ENCODE results near the gene DNASE1L2. TPM values are rescaled to one million over a fixed set of nuclear protein-coding genes. Genes with fewer than 3 reads are reported as not detected.
"Not testable (repeated sequence)": the region's sequence is repeated elsewhere in the genome, so short reads cannot be mapped to it uniquely, and the experiment has no call there.

DNASE1L2 gene
- polyA plus RNA-seq, 1 donor, result 0.91 TPM

GRCh38 chr16:2257726-2258125, 21.5 kb downstream of the DNASE1L2 start:
- Histone ChIP-seq H3K36me3 (ENCODE audit: control insufficient read depth, insufficient read depth, low read length) (peaks cover 85% of the 10 kb centered on the region), H3K9me3 (ENCODE audit: control insufficient read depth, low read depth, low read length) (no peaks in the 10 kb centered on the region), H3K4me3 (ENCODE audit: low read length) (no peak overlapping the region), H3K4me1 (ENCODE audit: control insufficient read depth, insufficient read depth, low read length) (no peaks in the 10 kb centered on the region), H3K27me3 (ENCODE audit: control insufficient read depth, insufficient read depth, low read length) (no peaks in the 10 kb centered on the region), H3K27ac (ENCODE audit: low read length) (no peak overlapping the region)
- WGBS (ENCODE audit: insufficient coverage, low lambda C conversion rate), result no CpG with 5 or more reads among the region's 6 CpGs
- no peak for DNase-seq

- no CpG with 5 or more reads among the region's 7 CpGs for WGBS (ENCODE audit: insufficient coverage, low lambda C conversion rate)
- not testable (repeated sequence) for H3K9me3 ChIP-seq (ENCODE audit: control insufficient read depth, low read depth, low read length); H3K4me1 ChIP-seq (ENCODE audit: control insufficient read depth, insufficient read depth, low read length); H3K27ac ChIP-seq (ENCODE audit: low read length); DNase-seq; H3K4me3 ChIP-seq (ENCODE audit: low read length); H3K27me3 ChIP-seq (ENCODE audit: control insufficient read depth, insufficient read depth, low read length)
- peaks cover 85% of the 10 kb centered on the region for H3K36me3 ChIP-seq (ENCODE audit: control insufficient read depth, insufficient read depth, low read length)
Observed at GRCh38 chr16:2258530-2258929, 22.3 kb downstream of the DNASE1L2 start.

GRCh38 chr16:2260250-2260649, 24.0 kb downstream of the DNASE1L2 start:
- Histone ChIP-seq H3K4me1 (ENCODE audit: control insufficient read depth, insufficient read depth, low read length) (no peaks in the 10 kb centered on the region), H3K27ac (ENCODE audit: low read length) (no peak overlapping the region), H3K9me3 (ENCODE audit: control insufficient read depth, low read depth, low read length) (no peaks in the 10 kb centered on the region), H3K4me3 (ENCODE audit: low read length) (no peak overlapping the region), H3K36me3 (ENCODE audit: control insufficient read depth, insufficient read depth, low read length) (peaks cover 83% of the 10 kb centered on the region), H3K27me3 (ENCODE audit: control insufficient read depth, insufficient read depth, low read length) (no peaks in the 10 kb centered on the region)
- DNase-seq, result no peak
- 84% methylated on average over 3 of the region's 8 CpGs for WGBS (ENCODE audit: insufficient coverage, low lambda C conversion rate)

GRCh38 chr16:2263026-2263425, 26.8 kb downstream of the DNASE1L2 start:
- H3K27me3 ChIP-seq (ENCODE audit: control insufficient read depth, insufficient read depth, low read length); H3K4me1 ChIP-seq (ENCODE audit: control insufficient read depth, insufficient read depth, low read length); H3K27ac ChIP-seq (ENCODE audit: low read length); H3K9me3 ChIP-seq (ENCODE audit: control insufficient read depth, low read depth, low read length); DNase-seq; H3K4me3 ChIP-seq (ENCODE audit: low read length): not testable (repeated sequence)
- WGBS (ENCODE audit: insufficient coverage, low lambda C conversion rate), result no CpG with 5 or more reads among the region's 14 CpGs
- peaks cover 59% of the 10 kb centered on the region for H3K36me3 ChIP-seq (ENCODE audit: control insufficient read depth, insufficient read depth, low read length)

- not testable (repeated sequence) for H3K27ac ChIP-seq (ENCODE audit: low read length); H3K9me3 ChIP-seq (ENCODE audit: control insufficient read depth, low read depth, low read length); H3K27me3 ChIP-seq (ENCODE audit: control insufficient read depth, insufficient read depth, low read length); DNase-seq
- Histone ChIP-seq H3K4me3 (ENCODE audit: low read length) (peak overlapping the region; percentile 95), H3K4me1 (ENCODE audit: control insufficient read depth, insufficient read depth, low read length) (peaks cover 18% of the 10 kb centered on the region), H3K36me3 (ENCODE audit: control insufficient read depth, insufficient read depth, low read length) (peaks cover 30% of the 10 kb centered on the region)
- WGBS (ENCODE audit: insufficient coverage, low lambda C conversion rate), result no CpG with 5 or more reads among the region's 12 CpGs
Observed at GRCh38 chr16:2266887-2267286, 30.6 kb downstream of the DNASE1L2 start.

GRCh38 chr16:2267505-2267912, 31.3 kb downstream of the DNASE1L2 start:
- H3K27ac ChIP-seq (ENCODE audit: low read length), result peak overlapping the region; percentile 100
- H3K36me3 ChIP-seq (ENCODE audit: control insufficient read depth, insufficient read depth, low read length), result peaks cover 26% of the 10 kb centered on the region
- not testable (repeated sequence) for H3K9me3 ChIP-seq (ENCODE audit: control insufficient read depth, low read depth, low read length); DNase-seq; H3K27me3 ChIP-seq (ENCODE audit: control insufficient read depth, insufficient read depth, low read length)
- peaks cover 18% of the 10 kb centered on the region for H3K4me1 ChIP-seq (ENCODE audit: control insufficient read depth, insufficient read depth, low read length)
- H3K4me3 ChIP-seq (ENCODE audit: low read length), result peak overlapping the region; percentile 95
- WGBS (ENCODE audit: insufficient coverage, low lambda C conversion rate), result no CpG with 5 or more reads among the region's 54 CpGs

- peaks cover 18% of the 10 kb centered on the region for H3K4me1 ChIP-seq (ENCODE audit: control insufficient read depth, insufficient read depth, low read length)
- peaks cover 20% of the 10 kb centered on the region for H3K36me3 ChIP-seq (ENCODE audit: control insufficient read depth, insufficient read depth, low read length)
- peak within 1 kb of the TSS; percentile 100 for H3K27ac ChIP-seq (ENCODE audit: low read length)
- H3K9me3 ChIP-seq (ENCODE audit: control insufficient read depth, low read depth, low read length), result no peaks in the 10 kb centered on the region
- DNase-seq, result peak; percentile 96 to 99
- H3K4me3 ChIP-seq (ENCODE audit: low read length), result peak within 1 kb of the TSS; percentile 95
- no CpG with 5 or more reads among the region's 88 CpGs for WGBS (ENCODE audit: insufficient coverage, low lambda C conversion rate)
- H3K27me3 ChIP-seq (ENCODE audit: control insufficient read depth, insufficient read depth, low read length), result no peaks in the 10 kb centered on the region
Observed at GRCh38 chr16:2267913-2268666, 31.8 kb downstream of the DNASE1L2 start, which contains the start of gene RNPS1. Gene RNPS1, minus strand, starts transcription at chr16:2268126. Its CDS starts 3,483 bp downstream, at chr16:2264643.

- Histone ChIP-seq H3K27ac (ENCODE audit: low read length) (no peak overlapping the region), H3K9me3 (ENCODE audit: control insufficient read depth, low read depth, low read length) (no peaks in the 10 kb centered on the region), H3K4me1 (ENCODE audit: control insufficient read depth, insufficient read depth, low read length) (peaks cover 18% of the 10 kb centered on the region), H3K36me3 (ENCODE audit: control insufficient read depth, insufficient read depth, low read length) (peaks cover 6% of the 10 kb centered on the region), H3K4me3 (ENCODE audit: low read length) (no peak overlapping the region), H3K27me3 (ENCODE audit: control insufficient read depth, insufficient read depth, low read length) (no peaks in the 10 kb centered on the region)
- 80% methylated on average over 1 of the region's 9 CpGs for WGBS (ENCODE audit: insufficient coverage, low lambda C conversion rate)
- DNase-seq, result no peak
Observed at GRCh38 chr16:2270070-2270462, 33.8 kb downstream of the DNASE1L2 start.

- Histone ChIP-seq H3K36me3 (ENCODE audit: control insufficient read depth, insufficient read depth, low read length) (peaks cover 4% of the 10 kb centered on the region), H3K27me3 (ENCODE audit: control insufficient read depth, insufficient read depth, low read length) (peaks cover 4% of the 10 kb centered on the region), H3K4me1 (ENCODE audit: control insufficient read depth, insufficient read depth, low read length) (peaks cover 17% of the 10 kb centered on the region), H3K27ac (ENCODE audit: low read length) (no peak overlapping the region), H3K9me3 (ENCODE audit: control insufficient read depth, low read depth, low read length) (no peaks in the 10 kb centered on the region), H3K4me3 (ENCODE audit: low read length) (no peak overlapping the region)
- no peak for DNase-seq
- WGBS (ENCODE audit: insufficient coverage, low lambda C conversion rate), result no CpG with 5 or more reads among the region's 15 CpGs
Observed at GRCh38 chr16:2270588-2271470, 34.6 kb downstream of the DNASE1L2 start.

- Histone ChIP-seq H3K36me3 (ENCODE audit: control insufficient read depth, insufficient read depth, low read length) (peaks cover 3% of the 10 kb centered on the region), H3K4me1 (ENCODE audit: control insufficient read depth, insufficient read depth, low read length) (peaks cover 11% of the 10 kb centered on the region), H3K27ac (ENCODE audit: low read length) (no peak overlapping the region), H3K4me3 (ENCODE audit: low read length) (no peak overlapping the region), H3K9me3 (ENCODE audit: control insufficient read depth, low read depth, low read length) (no peaks in the 10 kb centered on the region), H3K27me3 (ENCODE audit: control insufficient read depth, insufficient read depth, low read length) (peaks cover 15% of the 10 kb centered on the region)
- WGBS (ENCODE audit: insufficient coverage, low lambda C conversion rate), result no CpG with 5 or more reads among the region's 14 CpGs
- no peak for DNase-seq
Observed at GRCh38 chr16:2271848-2272461, 35.7 kb downstream of the DNASE1L2 start.

Measured in large intestine (tissue), 3 donors.